HepG2 (cell line): ENCODE data around the gene ABCF1. TPM values are rescaled to one million over a fixed set of nuclear protein-coding genes. Genes with fewer than 3 reads are reported as not detected.

Experiments
- BATF2 ChIP-seq: sonication (generic); formaldehyde crosslinking; IDR thresholded peaks from 2 replicates; pipeline ENCODE4 v1.8.0; 2022; ENCODE audit warnings: mild to moderate bottlenecking, missing genetic modification reagents, moderate library complexity
- CCAR2 ChIP-seq: fragments of 200-400 bp; formaldehyde crosslinking; optimal IDR thresholded peaks from 2 replicates; pipeline ENCODE3; 2018; ENCODE audit warnings: low read depth, mild to moderate bottlenecking, low read length, moderate library complexity
- IKZF4 ChIP-seq: sonication (generic); formaldehyde crosslinking; IDR thresholded peaks from 2 replicates; pipeline ENCODE4 v1.5.1; 2020; ENCODE audit warnings: borderline replicate concordance, mild to moderate bottlenecking, low read depth, missing genetic modification reagents; ENCODE audit errors: not compliant biosample characterization
- IKZF5 ChIP-seq: IDR thresholded peaks from 2 replicates; pipeline ENCODE4 v1.6.1; 2018; ENCODE audit warnings: missing genetic modification reagents, mild to moderate bottlenecking, missing compliant biosample characterization
- IRF9 ChIP-seq: sonication (generic); formaldehyde crosslinking; IDR thresholded peaks from 2 replicates; pipeline ENCODE4 v1.8.0; 2022; ENCODE audit warnings: missing genetic modification reagents, mild to moderate bottlenecking, borderline replicate concordance
- KAT7 ChIP-seq: IDR thresholded peaks from 2 replicates; pipeline ENCODE4 v1.6.1; 2018; ENCODE audit warnings: borderline replicate concordance, missing compliant biosample characterization
- KAT8 ChIP-seq: IDR thresholded peaks from 2 replicates; pipeline ENCODE4 v1.6.1; 2016; ENCODE audit warnings: missing genetic modification reagents, missing compliant biosample characterization
- MAFG ChIP-seq: sonication (generic); formaldehyde crosslinking; IDR thresholded peaks from 2 replicates; pipeline ENCODE4 v1.5.1; 2020; ENCODE audit warnings: mild to moderate bottlenecking, missing genetic modification reagents
- SP1 ChIP-seq, 2 experiments: fragments of 450-650 bp in 1 of 2; sonication (generic) in 1 of 2; formaldehyde crosslinking in 1 of 2; IDR thresholded peaks; 2 replicates each; pipeline versions ENCODE4 v1.4.0 to v1.6.1; 2016 to 2020; ENCODE audit warnings: missing genetic modification reagents in 1 of 2
- TCF7L2 ChIP-seq: IDR thresholded peaks from 2 replicates; pipeline ENCODE4 v1.6.1; 2011; ENCODE audit warnings: mild to moderate bottlenecking, low read depth, low read length, moderate library complexity
- USF2 ChIP-seq, 2 experiments: sonication (generic) in 1 of 2; formaldehyde crosslinking in 1 of 2; IDR thresholded peaks; 2 replicates each; pipeline versions ENCODE4 v1.5.1 to v1.6.1; 2011 to 2020; ENCODE audit warnings: borderline replicate concordance in 1 of 2, low read depth in 1 of 2, low read length in 1 of 2, mild to moderate bottlenecking in 1 of 2, missing genetic modification reagents in 1 of 2, moderate library complexity in 1 of 2
- ZNF317 ChIP-seq: sonication (generic); formaldehyde crosslinking; IDR thresholded peaks from 2 replicates; pipeline ENCODE4 v1.5.0; 2020; ENCODE audit warnings: mild to moderate bottlenecking, missing genetic modification reagents
- ZNF468 ChIP-seq: sonication (generic); formaldehyde crosslinking; IDR thresholded peaks from 2 replicates; pipeline ENCODE4 v1.8.0; 2022; ENCODE audit warnings: mild to moderate bottlenecking, moderate library complexity, missing genetic modification reagents
- ZNF672 ChIP-seq: sonication (generic); formaldehyde crosslinking; IDR thresholded peaks from 2 replicates; pipeline ENCODE4 v1.8.1; 2022; ENCODE audit warnings: missing genetic modification reagents
- ZZZ3 ChIP-seq: sonication (generic); formaldehyde crosslinking; IDR thresholded peaks from 2 replicates; pipeline ENCODE4 v1.4.0; 2020; ENCODE audit warnings: missing genetic modification reagents, mild to moderate bottlenecking, borderline replicate concordance
- polyA plus RNA-seq, 8 experiments: library from polyadenylated mRNA; depleted of rRNA in 3 of 8; stranded (reverse) in 7 of 8; unstranded in 1 of 8; fragments of >200 nt; fragmentation: Illumina TruSeq in 4 of 8; extraction: Trizol in 4 of 8; gene quantifications; 2 replicates each; pipeline versions ENCODE4 v1.2.1 to v1.2.3, GENCODE V29; 2011 to 2016; ENCODE audit warnings: low read depth in 4 of 8, missing spikeins in 1 of 8, mixed read lengths in 1 of 8; ENCODE audit not compliant: insufficient read depth in 1 of 8
- total RNA-seq, 5 experiments: library from RNA; depleted of rRNA; stranded (reverse); fragments of >200 nt; fragmentation: Illumina TruSeq; extraction: Trizol; gene quantifications; 2 replicates each; pipeline ENCODE4 v1.2.3, GENCODE V29; 2016; ENCODE audit warnings: low read depth in 1 of 5
- TF ChIP-seq, protein P1 (sequence below): sonication (generic); formaldehyde crosslinking; IDR thresholded peaks from 2 replicates; pipeline ENCODE4 v1.8.0; 2022; ENCODE audit warnings: missing genetic modification reagents, mild to moderate bottlenecking, moderate library complexity, borderline replicate concordance
- TF ChIP-seq, protein P2 (sequence below): sonication (generic); formaldehyde crosslinking; IDR thresholded peaks from 2 replicates; pipeline ENCODE4 v1.8.0; 2023; ENCODE audit warnings: mild to moderate bottlenecking, missing genetic modification reagents

ABCF1 gene
- total and polyA plus RNA-seq, 2 of the 13 experiments (the other 11 are each of a cell fraction or from before 2014, with no cell fraction given), result 25.4 to 98.9 TPM

DNA sequence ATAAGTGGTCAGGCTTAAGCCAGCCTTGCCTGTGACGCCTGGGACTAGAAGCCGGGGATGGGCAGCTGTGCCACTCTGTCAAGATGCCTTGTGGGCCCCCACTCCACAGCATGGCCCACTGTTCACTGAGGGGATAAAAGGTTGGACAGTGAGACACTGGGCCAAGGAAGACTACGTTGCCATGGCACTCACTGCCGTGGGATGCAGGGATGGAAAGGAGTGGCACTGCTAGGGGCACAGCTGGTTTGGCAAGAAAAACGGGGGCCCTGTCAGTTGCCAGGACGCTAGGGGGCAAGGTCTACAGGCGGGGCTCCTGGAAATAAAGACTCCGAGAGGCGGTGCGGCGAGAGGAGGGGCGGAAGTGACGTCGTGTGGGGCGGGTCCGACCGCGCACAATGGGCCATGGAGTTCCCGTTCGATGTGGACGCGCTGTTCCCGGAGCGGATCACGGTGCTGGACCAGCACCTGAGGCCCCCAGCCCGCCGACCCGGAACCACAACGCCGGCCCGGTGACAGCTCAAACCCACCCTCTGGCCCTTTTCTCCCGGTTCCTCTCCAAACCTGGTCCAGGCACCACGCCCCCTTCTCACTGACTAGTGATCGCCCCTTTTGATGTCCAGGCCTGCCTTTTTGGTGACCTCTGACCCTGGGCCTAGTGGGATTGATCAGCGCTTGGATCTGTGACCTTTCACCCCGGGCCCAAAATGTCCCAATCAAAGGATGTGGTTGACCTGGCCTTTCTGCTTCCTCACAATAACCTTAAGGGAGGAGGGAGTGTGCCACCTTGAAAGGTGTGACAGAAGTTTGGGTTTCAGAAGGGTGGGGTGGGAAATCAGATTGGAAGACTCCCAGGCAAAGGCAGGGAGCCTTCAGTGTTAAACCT, 55.5 kb downstream of the ABCF1 start, which contains the start of gene ATAT1 (continued):
- TF ChIP-seq ZNF468 (CRISPR knock-in tag), result no peak
- no peak for TF ChIP-seq ZNF672
- TF ChIP-seq IKZF5, result peak; percentile 79; the same call in 1 of the 2 replicates
- peak; percentile 95; the same call in 1 of the 2 replicates for TF ChIP-seq IRF9 (CRISPR knock-in tag)
- peak; percentile 87 for TF ChIP-seq KAT7 (CRISPR knock-in tag)
- TF ChIP-seq, protein P1, sequence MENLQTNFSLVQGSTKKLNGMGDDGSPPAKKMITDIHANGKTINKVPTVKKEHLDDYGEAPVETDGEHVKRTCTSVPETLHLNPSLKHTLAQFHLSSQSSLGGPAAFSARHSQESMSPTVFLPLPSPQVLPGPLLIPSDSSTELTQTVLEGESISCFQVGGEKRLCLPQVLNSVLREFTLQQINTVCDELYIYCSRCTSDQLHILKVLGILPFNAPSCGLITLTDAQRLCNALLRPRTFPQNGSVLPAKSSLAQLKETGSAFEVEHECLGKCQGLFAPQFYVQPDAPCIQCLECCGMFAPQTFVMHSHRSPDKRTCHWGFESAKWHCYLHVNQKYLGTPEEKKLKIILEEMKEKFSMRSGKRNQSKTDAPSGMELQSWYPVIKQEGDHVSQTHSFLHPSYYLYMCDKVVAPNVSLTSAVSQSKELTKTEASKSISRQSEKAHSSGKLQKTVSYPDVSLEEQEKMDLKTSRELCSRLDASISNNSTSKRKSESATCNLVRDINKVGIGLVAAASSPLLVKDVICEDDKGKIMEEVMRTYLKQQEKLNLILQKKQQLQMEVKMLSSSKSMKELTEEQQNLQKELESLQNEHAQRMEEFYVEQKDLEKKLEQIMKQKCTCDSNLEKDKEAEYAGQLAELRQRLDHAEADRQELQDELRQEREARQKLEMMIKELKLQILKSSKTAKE, result no peak
- TF ChIP-seq TCF7L2, result no peak
- no peak for TF ChIP-seq USF2 (IDR thresholded peaks at IDR 0.05; ENCODE audit: low read depth, low read length)
- TF ChIP-seq USF2 (CRISPR knock-in tag; IDR thresholded peaks at IDR 0.05; ENCODE audit: borderline replicate concordance), result peak; percentile 60
- TF ChIP-seq BATF2, result no peak
- no peak for TF ChIP-seq IKZF4
- peak; percentile 26; the same call in 1 of the 2 replicates for TF ChIP-seq ZNF317 (CRISPR knock-in tag)
- TF ChIP-seq, protein P2, sequence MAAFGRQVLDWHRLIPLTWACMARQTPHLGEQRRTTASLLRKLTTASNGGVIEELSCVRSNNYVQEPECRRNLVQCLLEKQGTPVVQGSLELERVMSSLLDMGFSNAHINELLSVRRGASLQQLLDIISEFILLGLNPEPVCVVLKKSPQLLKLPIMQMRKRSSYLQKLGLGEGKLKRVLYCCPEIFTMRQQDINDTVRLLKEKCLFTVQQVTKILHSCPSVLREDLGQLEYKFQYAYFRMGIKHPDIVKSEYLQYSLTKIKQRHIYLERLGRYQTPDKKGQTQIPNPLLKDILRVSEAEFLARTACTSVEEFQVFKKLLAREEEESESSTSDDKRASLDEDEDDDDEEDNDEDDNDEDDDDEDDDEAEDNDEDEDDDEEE (CRISPR knock-in tag), result peak; percentile 61
- no peak for TF ChIP-seq MAFG (CRISPR knock-in tag)
- no peak for TF ChIP-seq SP1 (IDR thresholded peaks at IDR 0.05)
- TF ChIP-seq SP1 (CRISPR knock-in tag; IDR thresholded peaks at IDR 0.05), result peak; percentile 84
- peak; percentile 71 for TF ChIP-seq CCAR2
- peak; percentile 93 for TF ChIP-seq KAT8 (CRISPR knock-in tag)
- peak; percentile 88 for TF ChIP-seq ZZZ3 (CRISPR knock-in tag)
